Measurements from ENCODE around the gene TOMM70.

Gene TOMM70

GRCh38 chr3:100319951-100320350, 80.9 kb downstream of the TOMM70 start:
- DNase-seq = no peak

- no peak for DNase-seq
Observed at GRCh38 chr3:100317912-100318311, 83.0 kb downstream of the TOMM70 start.

- DNase-seq = peak; percentile 41
Observed at GRCh38 chr3:100316641-100317069, 84.2 kb downstream of the TOMM70 start.
